Urothelium cell line (cell line): ENCODE data around the gene RTN4.

Experiments
- DNase-seq: peaks from one replicate; pipeline ENCODE4 v3.0.0; 2011; ENCODE audit warnings: low spot score, mixed read lengths
- FAIRE-seq: peaks from 2 replicates; lab custom pipeline; 2011; peaks lifted over from hg19 to GRCh38; lab: Jason Lieb, UNC

Gene RTN4

GRCh38 chr2:54931473-54931872 is 118.8 kb downstream of the RTN4 start:
- no peak for DNase-seq
- FAIRE-seq = no peak

GRCh38 chr2:54928719-54929118 is 121.5 kb downstream of the RTN4 start:
- FAIRE-seq (no peak), DNase-seq (no peak)

DNA sequence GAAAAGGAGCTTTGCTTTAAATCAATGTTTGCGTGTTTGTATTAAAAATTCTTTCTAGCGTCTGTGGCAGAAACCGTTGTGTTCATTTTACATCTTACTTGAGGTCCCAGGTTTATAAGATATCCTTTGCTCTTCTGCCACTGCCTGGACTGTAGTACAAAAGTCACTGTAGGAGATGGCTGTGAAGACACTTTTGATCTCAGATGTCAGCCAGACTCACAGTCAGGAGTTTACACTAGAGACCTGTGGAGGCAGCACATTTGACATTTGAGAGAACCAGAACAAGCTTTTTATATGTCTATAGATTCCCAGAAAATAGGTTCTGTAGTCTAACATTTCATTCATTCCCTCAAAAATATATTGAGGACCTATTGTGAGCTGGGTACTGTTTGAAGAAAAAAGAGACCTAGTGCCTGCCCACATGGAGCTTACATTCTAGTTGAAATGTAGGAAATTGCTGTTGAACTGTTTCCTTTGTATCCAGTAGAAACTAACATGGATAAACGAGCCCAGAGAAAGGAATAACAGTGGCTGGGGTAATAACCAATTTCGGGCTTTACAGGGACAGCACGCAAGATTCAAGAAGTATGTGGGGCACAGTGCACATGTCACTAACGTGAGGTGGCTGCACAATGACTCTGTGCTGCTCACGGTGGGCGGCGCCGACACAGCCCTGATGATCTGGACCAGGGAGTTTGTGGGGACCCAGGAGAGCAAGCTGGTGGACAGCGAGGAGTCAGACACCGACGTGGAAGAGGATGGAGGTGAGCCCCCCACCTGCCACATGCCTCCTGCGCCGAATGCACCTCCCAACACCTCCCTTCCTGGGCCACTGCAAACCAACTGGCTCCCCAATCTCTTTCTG is 122.3 kb downstream of the RTN4 start:
- DNase-seq (no peak), FAIRE-seq (peak; percentile 72)

- DNase-seq (no peak), FAIRE-seq (no peak)
Measured at GRCh38 chr2:54927085-54927750, 123.0 kb downstream of the RTN4 start.

- FAIRE-seq (no peak), DNase-seq (no peak)
Measured at GRCh38 chr2:54925022-54925421, 125.2 kb downstream of the RTN4 start.

GRCh38 chr2:54924121-54924520 is 126.1 kb downstream of the RTN4 start:
- DNase-seq (no peak), FAIRE-seq (no peak)
